Measurements from ENCODE around the gene MAPK8IP2.

- TF ChIP-seq CTCF (IDR thresholded peaks at IDR 0.05) (no peak), POLR2A (IDR thresholded peaks at IDR 0.05) (no peak)
Observed at GRCh38 chr22:50653256-50653655, 52.7 kb downstream of the MAPK8IP2 start.

Data from adrenal gland (tissue), 5 donors.